ENCODE results near the gene EFCAB9.
"Not testable (repeated sequence)": the region's sequence is repeated elsewhere in the genome, so short reads cannot be mapped to it uniquely, and the experiment has no call there.

Gene EFCAB9

GRCh38 chr5:172200476-172200875 lies 6.5 kb downstream of the EFCAB9 start:
- TF ChIP-seq, protein P1, sequence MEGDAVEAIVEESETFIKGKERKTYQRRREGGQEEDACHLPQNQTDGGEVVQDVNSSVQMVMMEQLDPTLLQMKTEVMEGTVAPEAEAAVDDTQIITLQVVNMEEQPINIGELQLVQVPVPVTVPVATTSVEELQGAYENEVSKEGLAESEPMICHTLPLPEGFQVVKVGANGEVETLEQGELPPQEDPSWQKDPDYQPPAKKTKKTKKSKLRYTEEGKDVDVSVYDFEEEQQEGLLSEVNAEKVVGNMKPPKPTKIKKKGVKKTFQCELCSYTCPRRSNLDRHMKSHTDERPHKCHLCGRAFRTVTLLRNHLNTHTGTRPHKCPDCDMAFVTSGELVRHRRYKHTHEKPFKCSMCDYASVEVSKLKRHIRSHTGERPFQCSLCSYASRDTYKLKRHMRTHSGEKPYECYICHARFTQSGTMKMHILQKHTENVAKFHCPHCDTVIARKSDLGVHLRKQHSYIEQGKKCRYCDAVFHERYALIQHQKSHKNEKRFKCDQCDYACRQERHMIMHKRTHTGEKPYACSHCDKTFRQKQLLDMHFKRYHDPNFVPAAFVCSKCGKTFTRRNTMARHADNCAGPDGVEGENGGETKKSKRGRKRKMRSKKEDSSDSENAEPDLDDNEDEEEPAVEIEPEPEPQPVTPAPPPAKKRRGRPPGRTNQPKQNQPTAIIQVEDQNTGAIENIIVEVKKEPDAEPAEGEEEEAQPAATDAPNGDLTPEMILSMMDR (IDR thresholded peaks at IDR 0.05): no peak
- DNase-seq: no peak
- no peaks in the 10 kb centered on the region for H3K27me3 ChIP-seq
- no peak overlapping the region for H3K27ac ChIP-seq
- no peak overlapping the region for H3K4me3 ChIP-seq
- H3K4me1 ChIP-seq: no peaks in the 10 kb centered on the region
- intact Hi-C loops (cut with DNase I; ENCODE audit: low total_unique reads): no loop called here
- no peaks in the 10 kb centered on the region for H3K36me3 ChIP-seq
- no peaks in the 10 kb centered on the region for H3K9me3 ChIP-seq

GRCh38 chr5:172205984-172206383 lies 12.0 kb downstream of the EFCAB9 start:
- DNase-seq; H3K4me1 ChIP-seq; H3K4me3 ChIP-seq; intact Hi-C loops (cut with DNase I; ENCODE audit: low total_unique reads); H3K9me3 ChIP-seq; H3K27me3 ChIP-seq; H3K27ac ChIP-seq: not testable (repeated sequence)
- H3K36me3 ChIP-seq: peaks cover 9 to 16% (median 9%) of the 10 kb centered on the region in 3 donors

DNA sequence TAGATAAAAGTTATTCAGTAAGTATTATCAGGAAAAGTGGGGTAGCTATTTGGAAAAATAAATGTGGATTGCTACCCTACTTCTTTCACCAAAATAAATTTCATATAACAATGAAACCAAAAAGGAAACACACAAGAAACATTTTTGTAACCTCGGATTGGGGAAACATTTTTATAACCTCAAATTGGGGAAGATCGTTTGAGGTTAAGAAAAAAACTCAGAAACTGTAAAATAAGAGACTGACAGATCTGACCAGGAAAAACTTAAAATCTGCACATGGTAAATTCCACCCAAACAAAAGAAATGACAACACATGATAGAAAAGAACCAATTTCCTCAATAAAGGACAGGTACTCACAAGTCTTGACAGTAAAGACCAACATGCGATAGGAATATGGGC lies 13.5 kb downstream of the EFCAB9 start:
- H3K27me3 ChIP-seq: no peaks in the 10 kb centered on the region
- H3K9me3 ChIP-seq: no peaks in the 10 kb centered on the region
- no peak for DNase-seq
- no peak overlapping the region for H3K4me3 ChIP-seq
- H3K36me3 ChIP-seq: peaks cover 16 to 28% (median 22%) of the 10 kb centered on the region in 3 donors
- H3K27ac ChIP-seq: no peak overlapping the region
- no peaks in the 10 kb centered on the region for H3K4me1 ChIP-seq
- intact Hi-C loops (cut with DNase I; ENCODE audit: low total_unique reads): no loop called here
- TF ChIP-seq, protein P1 (IDR thresholded peaks at IDR 0.05): no peak

GRCh38 chr5:172209714-172210113 lies 15.7 kb downstream of the EFCAB9 start:
- intact Hi-C loops (cut with DNase I; ENCODE audit: low total_unique reads): no loop called here
- Histone ChIP-seq H3K27me3 (no peaks in the 10 kb centered on the region), H3K36me3 (peaks cover 16 to 30% (median 28%) of the 10 kb centered on the region in 3 donors), H3K4me3 (no peak overlapping the region), H3K27ac (no peak overlapping the region), H3K4me1 (no peaks in the 10 kb centered on the region), H3K9me3 (no peaks in the 10 kb centered on the region)
- DNase-seq: no peak
- TF ChIP-seq, protein P1 (IDR thresholded peaks at IDR 0.05): no peak

DNA sequence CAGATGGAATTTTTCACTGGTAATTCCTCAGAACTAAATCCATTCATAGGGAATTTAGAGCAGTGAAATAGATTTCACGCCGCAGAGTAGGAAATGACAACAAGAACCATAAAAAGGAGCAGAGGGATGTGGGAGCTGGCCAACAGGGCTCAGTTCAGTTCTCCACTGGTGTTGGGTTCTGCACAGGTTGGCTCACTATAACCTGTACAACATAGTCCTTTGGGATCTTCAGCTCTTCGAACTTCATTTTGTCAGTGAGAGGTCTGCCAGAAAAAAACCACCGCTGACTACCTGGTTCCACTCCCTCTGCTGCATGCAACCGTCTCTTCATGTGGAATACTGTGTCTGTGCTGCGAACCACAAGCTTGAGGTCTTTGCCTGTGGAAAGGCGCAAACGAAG lies 17.7 kb downstream of the EFCAB9 start:
- intact Hi-C loops (cut with DNase I; ENCODE audit: low total_unique reads): no loop called here
- H3K36me3 ChIP-seq: peaks cover 16 to 30% (median 28%) of the 10 kb centered on the region in 3 donors
- no peak for DNase-seq
- H3K27me3 ChIP-seq: no peaks in the 10 kb centered on the region
- no peak overlapping the region for H3K27ac ChIP-seq
- H3K4me1 ChIP-seq: no peaks in the 10 kb centered on the region
- no peaks in the 10 kb centered on the region for H3K9me3 ChIP-seq
- no peak overlapping the region for H3K4me3 ChIP-seq
- TF ChIP-seq, protein P1 (IDR thresholded peaks at IDR 0.05): no peak

GRCh38 chr5:172213126-172213525 lies 19.2 kb downstream of the EFCAB9 start:
- Histone ChIP-seq H3K9me3 (no peaks in the 10 kb centered on the region), H3K27me3 (no peaks in the 10 kb centered on the region), H3K36me3 (peaks cover 16 to 30% (median 28%) of the 10 kb centered on the region in 3 donors), H3K4me3 (no peak overlapping the region), H3K4me1 (no peaks in the 10 kb centered on the region), H3K27ac (no peak overlapping the region)
- TF ChIP-seq, protein P1 (IDR thresholded peaks at IDR 0.05): no peak
- DNase-seq: no peak
- intact Hi-C loops (cut with DNase I; ENCODE audit: low total_unique reads): no loop called here
